OCI-LY3 (cell line): Measurements from ENCODE around the gene P2RY11.

Experiments
- CTCF ChIP-seq: fragments of 200-600, 300-600 bp; sonication (generic); IDR thresholded peaks from 2 replicates; pipeline ENCODE4 v1.5.1; 2014; ENCODE audit warnings: antibody characterized with exemption, low read length, low read depth
- EZH2phosphoT487 ChIP-seq: fragments of 200-600 bp; shearing (Covaris generic); IDR thresholded peaks from 2 replicates; pipeline ENCODE4 v1.6.1; 2018; ENCODE audit warnings: antibody characterized with exemption, mixed run types, low read depth

- no peak for TF ChIP-seq CTCF
- TF ChIP-seq EZH2phosphoT487, result no peak
These were observed 22.1 kb downstream of the P2RY11 start for GRCh38 chr19:10133596-10133995.
